Measurements from ENCODE around the gene KIF16B.

GRCh38 chr20:16287776-16288175 is 285.5 kb downstream of the KIF16B start:
- TF ChIP-seq EZH2 (IDR thresholded peaks at IDR 0.05; ENCODE audit: borderline replicate concordance, low read depth, low read length, poor library complexity, severe bottlenecking) = no peak
- TF ChIP-seq CTCF (conservative IDR thresholded peaks at IDR 0.05; ENCODE audit: low read depth, low read length) = no peak
